ENCODE data around the gene WIPF1.

The WIPF1 gene

GRCh38 chr2:174577967-174578589 lies 19.5 kb downstream of the WIPF1 start:
- ATAC-seq (peak; percentile 86), DNase-seq (ENCODE audit: low spot score in 2 of 2) (peak in 1 of 2 donors; percentile 59)
- H3K36me3 Mint-ChIP-seq = peaks cover 100% of the 10 kb centered on the region
- peak overlapping the region; percentile 99 for H3K27ac Mint-ChIP-seq
- no peak overlapping the region for H3K4me3 Mint-ChIP-seq
- H3K4me1 Mint-ChIP-seq = peaks cover 62% of the 10 kb centered on the region
- H3K9me3 Mint-ChIP-seq = no peaks in the 10 kb centered on the region

GRCh38 chr2:174575124-174575776 lies 22.4 kb downstream of the WIPF1 start:
- peaks cover 63% of the 10 kb centered on the region for H3K4me1 Mint-ChIP-seq
- peak overlapping the region; percentile 88 for H3K27ac Mint-ChIP-seq
- H3K4me3 Mint-ChIP-seq = no peak overlapping the region
- no peaks in the 10 kb centered on the region for H3K9me3 Mint-ChIP-seq
- no peak for ATAC-seq
- peaks cover 100% of the 10 kb centered on the region for H3K36me3 Mint-ChIP-seq
- DNase-seq (ENCODE audit: low spot score in 2 of 2) = peak in 1 of 2 donors; percentile 40

- peak overlapping the region; percentile 84 for H3K27ac Mint-ChIP-seq
- no peaks in the 10 kb centered on the region for H3K9me3 Mint-ChIP-seq
- peaks cover 66% of the 10 kb centered on the region for H3K4me1 Mint-ChIP-seq
- no peak for ATAC-seq
- peaks cover 100% of the 10 kb centered on the region for H3K36me3 Mint-ChIP-seq
- H3K4me3 Mint-ChIP-seq = no peak overlapping the region
- no peak for DNase-seq (ENCODE audit: low spot score in 2 of 2)
Measured at GRCh38 chr2:174574657-174575056, 22.9 kb downstream of the WIPF1 start.

- H3K9me3 Mint-ChIP-seq = no peaks in the 10 kb centered on the region
- DNase-seq (ENCODE audit: low spot score in 2 of 2) = peak in 1 of 2 donors; percentile 52
- H3K4me1 Mint-ChIP-seq = peaks cover 68% of the 10 kb centered on the region
Measured at GRCh38 chr2:174573621-174574081, 24.0 kb downstream of the WIPF1 start.

GRCh38 chr2:174572556-174572955 lies 25.0 kb downstream of the WIPF1 start:
- Mint-ChIP-seq H3K9me3 (no peaks in the 10 kb centered on the region), H3K4me1 (peaks cover 75% of the 10 kb centered on the region), H3K27ac (peak overlapping the region; percentile 84), H3K36me3 (peaks cover 100% of the 10 kb centered on the region), H3K4me3 (peak overlapping the region; percentile 46)
- DNase-seq (ENCODE audit: low spot score in 2 of 2) = peak in 1 of 2 donors; percentile 54
- peak; percentile 92 for ATAC-seq

More at GRCh38 chr2:174573621-174574081, 24.0 kb downstream of the WIPF1 start:
- Mint-ChIP-seq H3K27ac (peak overlapping the region; percentile 84), H3K4me3 (peak overlapping the region; percentile 46), H3K36me3 (peaks cover 100% of the 10 kb centered on the region)
- no peak for ATAC-seq

- peak overlapping the region; percentile 18 for H3K4me3 Mint-ChIP-seq
- H3K9me3 Mint-ChIP-seq = no peaks in the 10 kb centered on the region
- peak overlapping the region; percentile 94 for H3K27ac Mint-ChIP-seq
- no peak for ATAC-seq
- H3K4me1 Mint-ChIP-seq = peaks cover 75% of the 10 kb centered on the region
- peaks cover 100% of the 10 kb centered on the region for H3K36me3 Mint-ChIP-seq
- DNase-seq (ENCODE audit: low spot score in 2 of 2) = peak in 1 of 2 donors; percentile 48
Measured at GRCh38 chr2:174571669-174572323, 25.8 kb downstream of the WIPF1 start.

GRCh38 chr2:174570318-174570958 lies 27.2 kb downstream of the WIPF1 start:
- no peak for ATAC-seq
- DNase-seq (ENCODE audit: low spot score in 2 of 2) = no peak
- Mint-ChIP-seq H3K36me3 (peaks cover 100% of the 10 kb centered on the region), H3K9me3 (no peaks in the 10 kb centered on the region), H3K4me3 (no peak overlapping the region), H3K4me1 (peaks cover 70% of the 10 kb centered on the region), H3K27ac (peak overlapping the region; percentile 94)

- Mint-ChIP-seq H3K27ac (peak overlapping the region; percentile 94), H3K36me3 (peaks cover 100% of the 10 kb centered on the region), H3K4me3 (no peak overlapping the region), H3K4me1 (peaks cover 66% of the 10 kb centered on the region), H3K9me3 (no peaks in the 10 kb centered on the region)
- ATAC-seq (no peak), DNase-seq (ENCODE audit: low spot score in 2 of 2) (peak in 1 of 2 donors; percentile 29)
Measured at GRCh38 chr2:174569678-174570077, 27.9 kb downstream of the WIPF1 start.

GRCh38 chr2:174568425-174568824 lies 29.2 kb downstream of the WIPF1 start:
- Mint-ChIP-seq H3K27ac (no peak overlapping the region), H3K9me3 (no peaks in the 10 kb centered on the region), H3K36me3 (peaks cover 100% of the 10 kb centered on the region), H3K4me3 (peak overlapping the region; percentile 7), H3K4me1 (peaks cover 54% of the 10 kb centered on the region)
- peak in 1 of 2 donors; percentile 47 for DNase-seq (ENCODE audit: low spot score in 2 of 2)
- ATAC-seq = peak; percentile 82

- Mint-ChIP-seq H3K4me3 (no peak overlapping the region), H3K36me3 (peaks cover 100% of the 10 kb centered on the region), H3K9me3 (no peaks in the 10 kb centered on the region), H3K4me1 (peaks cover 44% of the 10 kb centered on the region), H3K27ac (peak overlapping the region; percentile 86)
- DNase-seq (ENCODE audit: low spot score in 2 of 2) (peak in 1 of 2 donors; percentile 10), ATAC-seq (no peak)
Measured at GRCh38 chr2:174566871-174567270, 30.7 kb downstream of the WIPF1 start.

GRCh38 chr2:174563530-174564282 lies 33.9 kb downstream of the WIPF1 start:
- no peak overlapping the region for H3K4me3 Mint-ChIP-seq
- peak overlapping the region; percentile 71 for H3K27ac Mint-ChIP-seq
- H3K36me3 Mint-ChIP-seq = peaks cover 100% of the 10 kb centered on the region
- ATAC-seq (no peak), DNase-seq (ENCODE audit: low spot score in 2 of 2) (peak in 1 of 2 donors; percentile 26)
- H3K4me1 Mint-ChIP-seq = peaks cover 23% of the 10 kb centered on the region
- no peaks in the 10 kb centered on the region for H3K9me3 Mint-ChIP-seq

GRCh38 chr2:174561972-174562370 lies 35.6 kb downstream of the WIPF1 start:
- DNase-seq (ENCODE audit: low spot score in 2 of 2) (peak in 1 of 2 donors; percentile 37), ATAC-seq (no peak)
- Mint-ChIP-seq H3K4me3 (no peak overlapping the region), H3K36me3 (peaks cover 98% of the 10 kb centered on the region), H3K27ac (peak overlapping the region; percentile 83), H3K4me1 (peaks cover 13% of the 10 kb centered on the region), H3K9me3 (no peaks in the 10 kb centered on the region)

- ATAC-seq (no peak), DNase-seq (ENCODE audit: low spot score in 2 of 2) (peak in 1 of 2 donors; percentile 20)
- Mint-ChIP-seq H3K4me3 (no peak overlapping the region), H3K36me3 (peaks cover 98% of the 10 kb centered on the region), H3K9me3 (no peaks in the 10 kb centered on the region), H3K4me1 (peaks cover 13% of the 10 kb centered on the region), H3K27ac (peak overlapping the region; percentile 83)
Measured at GRCh38 chr2:174561283-174561971, 36.2 kb downstream of the WIPF1 start.

- peaks cover 13% of the 10 kb centered on the region for H3K4me1 Mint-ChIP-seq
- ATAC-seq (no peak), DNase-seq (ENCODE audit: low spot score in 2 of 2) (no peak)
- H3K4me3 Mint-ChIP-seq = no peak overlapping the region
- H3K9me3 Mint-ChIP-seq = no peaks in the 10 kb centered on the region
- H3K27ac Mint-ChIP-seq = peak overlapping the region; percentile 83
- peaks cover 95% of the 10 kb centered on the region for H3K36me3 Mint-ChIP-seq
Measured at GRCh38 chr2:174560737-174561136, 36.9 kb downstream of the WIPF1 start.
